B cell (primary cell): ENCODE data around the gene PRKAA2. TPM values are rescaled to one million over a fixed set of nuclear protein-coding genes. Genes with fewer than 3 reads are reported as not detected.

ENCODE experiments used
- ATAC-seq: fragments of 200-7000 bp; cut with Tn5 transposase; one replicate; pipeline ENCODE4 v1.10.0; 2021; ENCODE audit warnings: low read depth, mild to moderate bottlenecking, moderate number of reproducible peaks, moderate library complexity
- CTCF ChIA-PET: fragments of 350-600 bp; sonication (Branson Sonifier 250); formaldehyde crosslinking; loops from one replicate; lab custom pipeline; 2021; ENCODE audit warnings: antibody characterized with exemption, inconsistent platforms; lab: Charles Lee
- POLR2A ChIA-PET: fragments of 350-600 bp; sonication (Branson Sonifier 250); formaldehyde crosslinking; loops from one replicate; lab custom pipeline; 2021; ENCODE audit warnings: antibody characterized with exemption; lab: Charles Lee
- DNase-seq: peaks from one replicate; pipeline ENCODE4 v3.0.0; 2013
- H2AFZ ChIP-seq: 2 replicates; pipeline ENCODE4 v1.6.1; 2012; ENCODE audit warnings: mild to moderate bottlenecking, low read depth, low read length; ENCODE audit not compliant: insufficient read depth, poor library complexity, severe bottlenecking
- H3K27ac ChIP-seq, 2 donors: 1 replicate in 1 of 2; 2 replicates in 1 of 2; pipeline ENCODE4 v1.5.1; 2012 to 2013; ENCODE audit warnings: low read length in 2 of 2, mild to moderate bottlenecking in 2 of 2, moderate library complexity in 1 of 2
- H3K27me3 ChIP-seq, 4 experiments: fragments of 200-600 bp in 1 of 4; sonication (generic) in 1 of 4; replicated peaks in 1 of 4; 1 replicate in 2 of 4; 2 replicates in 2 of 4; pipeline versions ENCODE4 v1.6.1 to v1.7.0; 2013 to 2016; ENCODE audit warnings: low read length in 3 of 4, mild to moderate bottlenecking in 2 of 4, mixed read lengths in 1 of 4, moderate library complexity in 1 of 4; ENCODE audit not compliant: insufficient read depth in 4 of 4, control insufficient read depth in 3 of 4; ENCODE audit errors: control extremely low read depth in 1 of 4
- H3K36me3 ChIP-seq, 2 experiments: replicated peaks in 1 of 2; 1 replicate in 1 of 2; 2 replicates in 1 of 2; pipeline versions ENCODE4 v1.6.1 to v1.7.1; 2013; ENCODE audit warnings: low read length in 1 of 2; ENCODE audit not compliant: insufficient read depth in 2 of 2, control insufficient read depth in 1 of 2; ENCODE audit errors: control extremely low read depth in 1 of 2, extremely low read depth in 1 of 2
- H3K4me1 ChIP-seq, 2 donors: fragments of 200-600 bp in 1 of 2; sonication (generic) in 1 of 2; 1 replicate in 1 of 2; 2 replicates in 1 of 2; pipeline versions ENCODE4 v1.5.1 to v1.6.1; 2013 to 2017; ENCODE audit warnings: low read length in 2 of 2; ENCODE audit not compliant: control insufficient read depth in 2 of 2, insufficient read depth in 2 of 2
- H3K4me2 ChIP-seq: replicated peaks from 2 replicates; pipeline ENCODE3; 2012; ENCODE audit warnings: mild to moderate bottlenecking, low read depth, low read length; ENCODE audit not compliant: poor library complexity, severe bottlenecking
- H3K4me3 ChIP-seq, 5 experiments: fragments of 200-600 bp in 1 of 5; sonication (generic) in 1 of 5; 1 replicate in 3 of 5; 2 replicates in 2 of 5; pipeline versions ENCODE4 v1.5.1 to v1.7.0; 2011 to 2016; ENCODE audit warnings: low read length in 4 of 5, mild to moderate bottlenecking in 4 of 5, low read depth in 2 of 5, control low read depth in 1 of 5, moderate library complexity in 1 of 5; ENCODE audit not compliant: insufficient read depth in 1 of 5; ENCODE audit errors: control extremely low read depth in 1 of 5, extremely low read depth in 1 of 5
- H3K79me2 ChIP-seq: fragments of 200-600 bp; sonication (generic); one replicate; pipeline ENCODE4 v1.6.0; 2016; ENCODE audit warnings: low read length; ENCODE audit not compliant: control insufficient read depth, insufficient read depth
- H3K9ac ChIP-seq: fragments of 200-600 bp; sonication (generic); 2 replicates; pipeline ENCODE4 v1.6.1; 2017; ENCODE audit warnings: mild to moderate bottlenecking, low read length, moderate library complexity
- H3K9me3 ChIP-seq, 3 donors: one replicate each; pipeline versions ENCODE4 v1.6.1 to v1.7.1; 2013; ENCODE audit warnings: low read length in 2 of 3; ENCODE audit not compliant: control insufficient read depth in 2 of 3, insufficient read depth in 1 of 3; ENCODE audit errors: control extremely low read depth in 1 of 3
- H4K20me1 ChIP-seq: 2 replicates; pipeline ENCODE4 v1.6.0; 2012; ENCODE audit warnings: mild to moderate bottlenecking, low read length; ENCODE audit not compliant: insufficient read depth, control insufficient read depth, poor library complexity, severe bottlenecking
- H3K27ac Mint-ChIP-seq: one replicate; pipeline ENCODE4 v1.8.0; 2021; ENCODE audit warnings: mixed read lengths
- H3K27me3 Mint-ChIP-seq: one replicate; pipeline ENCODE4 v1.8.0; 2021; ENCODE audit warnings: mixed read lengths
- H3K4me1 Mint-ChIP-seq: one replicate; pipeline ENCODE4 v1.8.0; 2021; ENCODE audit warnings: mixed read lengths
- H3K4me3 Mint-ChIP-seq: one replicate; pipeline ENCODE4 v1.8.0; 2021; ENCODE audit warnings: mixed read lengths
- H3K9me3 Mint-ChIP-seq: one replicate; pipeline ENCODE4 v1.8.0; 2022; ENCODE audit warnings: mixed read lengths; ENCODE audit not compliant: insufficient read depth
- CTCF ChIP-seq: fragments of 200-600 bp; IDR thresholded peaks from one replicate; pipeline ENCODE4 v1.8.0; 2022; ENCODE audit warnings: antibody characterized with exemption, mild to moderate bottlenecking
- EZH2 ChIP-seq: IDR thresholded peaks from 2 replicates; pipeline ENCODE4 v1.6.1; 2012; ENCODE audit warnings: borderline replicate concordance, low read depth, mild to moderate bottlenecking, moderate library complexity, low read length; ENCODE audit not compliant: insufficient read depth, poor library complexity, severe bottlenecking
- WGBS: methylation state at CpG from one replicate; pipeline ENCODE4 v1.1.5; 2013; ENCODE audit warnings: missing lambda C conversion rate; ENCODE audit not compliant: insufficient coverage; 5-methylcytosine and 5-hydroxymethylcytosine counted together
- intact Hi-C: fragments of 100-400 bp; cut with micrococcal nuclease; formaldehyde crosslinking; loops from one replicate; pipeline ENCODE4 v1.10.0; 2022
- polyA plus RNA-seq: library from polyadenylated mRNA; depleted of rRNA; stranded (reverse); fragments of >200 nt; gene quantifications from 2 replicates; pipeline ENCODE4 v1.2.3, GENCODE V29; 2012
- total RNA-seq, 2 donors: library from RNA; stranded (reverse); fragments of 120-200 nt in 1 of 2; gene quantifications; 1 replicate in 1 of 2; 2 replicates in 1 of 2; pipeline versions ENCODE4 v1.2.3 to v1.2.4, GENCODE V29; 2013 to 2022

PRKAA2 gene
- total and polyA plus RNA-seq, 2 donors (not counting 1 experiment from before 2014, with no cell fraction given) = not detected

- H3K4me3 Mint-ChIP-seq = no peak overlapping the region
- no peak for ATAC-seq
- Histone ChIP-seq H3K36me3 (no peaks in the 10 kb centered on the region), H2AFZ (no peak overlapping the region), H3K79me2 (no peaks in the 10 kb centered on the region), H3K9ac (no peak overlapping the region), H3K27ac (no peak overlapping the region), H4K20me1 (no peaks in the 10 kb centered on the region), H3K4me1 (no peaks in the 10 kb centered on the region), H3K4me3 (no peak overlapping the region), H3K27me3 (peaks cover 0 to 5% (median 1%) of the 10 kb centered on the region in 4 experiments), H3K4me2 (no peak overlapping the region), H3K9me3 (no peaks in the 10 kb centered on the region)
- H3K27me3 Mint-ChIP-seq = peaks cover 35% of the 10 kb centered on the region
- H3K9me3 Mint-ChIP-seq = no peaks in the 10 kb centered on the region
- no peak for DNase-seq
- CTCF ChIA-PET = interaction anchor here (0.6 to 0.9 kb wide), 2 partner anchors 39 to 191 kb away, joined by 3 to 4 read pairs; no protein-coding TSS in a partner anchor
- WGBS = 88% methylated on average over 1 of the region's 2 CpGs
- POLR2A ChIA-PET = no interaction called here
- no peak overlapping the region for H3K27ac Mint-ChIP-seq
- TF ChIP-seq CTCF (no peak), EZH2 (no peak)
- H3K4me1 Mint-ChIP-seq = no peaks in the 10 kb centered on the region
- intact Hi-C loops = no loop called here
Measured at GRCh38 chr1:56670350-56670749, 25.2 kb downstream of the PRKAA2 start.

DNA sequence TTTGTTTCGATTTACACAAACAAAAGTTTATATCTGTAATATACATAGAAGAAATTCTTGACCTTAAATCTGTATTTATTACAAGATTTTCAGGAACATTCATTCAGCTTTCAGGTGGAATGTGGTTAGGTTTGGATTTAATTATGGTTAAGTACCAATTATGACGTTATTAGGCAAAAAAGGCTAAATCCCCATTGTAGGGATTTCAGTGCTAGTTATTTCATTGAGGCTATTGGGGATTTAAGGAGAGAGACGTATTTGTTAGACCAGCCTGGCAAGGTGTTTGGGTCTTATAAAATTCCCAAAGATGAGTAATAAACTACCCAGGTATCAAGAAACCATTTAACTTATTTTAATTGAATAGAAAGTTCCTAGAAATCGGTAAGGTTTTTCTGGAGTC is 26.0 kb downstream of the PRKAA2 start:
- H3K79me2 ChIP-seq = no peaks in the 10 kb centered on the region
- H3K9me3 ChIP-seq = no peaks in the 10 kb centered on the region
- no peak overlapping the region for H3K9ac ChIP-seq
- H3K27me3 Mint-ChIP-seq = peaks cover 29% of the 10 kb centered on the region
- H3K4me1 Mint-ChIP-seq = no peaks in the 10 kb centered on the region
- 100% methylated on average over 1 of the region's 4 CpGs for WGBS
- no peak overlapping the region for H3K4me2 ChIP-seq
- no peaks in the 10 kb centered on the region for H3K36me3 ChIP-seq
- intact Hi-C loops = no loop called here
- no peaks in the 10 kb centered on the region for H3K4me1 ChIP-seq
- H3K4me3 ChIP-seq = no peak overlapping the region
- no peak overlapping the region for H3K4me3 Mint-ChIP-seq
- H4K20me1 ChIP-seq = no peaks in the 10 kb centered on the region
- TF ChIP-seq CTCF (no peak), EZH2 (no peak)
- DNase-seq (no peak), ATAC-seq (no peak)
- ChIA-PET POLR2A (no interaction called here), CTCF (no interaction called here)
- H3K9me3 Mint-ChIP-seq = no peaks in the 10 kb centered on the region
- no peak overlapping the region for H3K27ac Mint-ChIP-seq
- H3K27ac ChIP-seq = no peak overlapping the region
- peaks cover 0 to 3% (median under 1%) of the 10 kb centered on the region in 4 experiments for H3K27me3 ChIP-seq
- H2AFZ ChIP-seq = no peak overlapping the region
